Loucy (cell line): Measurements from ENCODE around the gene RMC1.

Source experiments
- H2AFZ ChIP-seq: fragments of 200-600 bp; sonication (generic); 2 replicates; pipeline ENCODE4 v1.6.0; 2016; ENCODE audit warnings: antibody characterized with exemption, mild to moderate bottlenecking, low read length, moderate library complexity
- H3F3A ChIP-seq: fragments of 200-600 bp; 2 replicates; pipeline ENCODE4 v1.6.0; 2016; ENCODE audit warnings: antibody characterized with exemption, low read depth, mild to moderate bottlenecking
- H3K27me3 ChIP-seq: fragments of 200-600 bp; sonication (generic); 2 replicates; pipeline ENCODE4 v1.6.1; 2014; ENCODE audit warnings: low read length, mild to moderate bottlenecking; ENCODE audit not compliant: insufficient read depth, poor library complexity, severe bottlenecking
- H3K36me3 ChIP-seq: fragments of 200-600 bp; sonication (generic); 2 replicates; pipeline ENCODE4 v1.6.1; 2016; ENCODE audit warnings: low read length; ENCODE audit not compliant: insufficient read depth
- H3K4me1 ChIP-seq: fragments of 200-600 bp; sonication (generic); 2 replicates; pipeline ENCODE4 v1.5.1; 2014; ENCODE audit warnings: low read length, mild to moderate bottlenecking; ENCODE audit not compliant: insufficient read depth, poor library complexity, severe bottlenecking
- H3K4me2 ChIP-seq: fragments of 200-600 bp; sonication (generic); 2 replicates; pipeline ENCODE4 v1.6.0; 2014; ENCODE audit warnings: antibody characterized with exemption, low read length, low read depth, mild to moderate bottlenecking; ENCODE audit not compliant: poor library complexity, severe bottlenecking
- H3K4me3 ChIP-seq: fragments of 200-600 bp; sonication (generic); 2 replicates; pipeline ENCODE4 v1.5.1; 2014; ENCODE audit warnings: low read length, mild to moderate bottlenecking, mixed read lengths; ENCODE audit not compliant: poor library complexity, severe bottlenecking
- H3K79me2 ChIP-seq: fragments of 200-600 bp; sonication (generic); 2 replicates; pipeline ENCODE4 v1.6.1; 2014; ENCODE audit warnings: low read length; ENCODE audit not compliant: insufficient read depth
- H3K9ac ChIP-seq: fragments of 200-600 bp; sonication (generic); 2 replicates; pipeline ENCODE4 v1.6.0; 2014; ENCODE audit warnings: mild to moderate bottlenecking, low read depth, low read length, moderate library complexity; ENCODE audit not compliant: poor library complexity, severe bottlenecking
- H3K9me2 ChIP-seq: fragments of 200-600 bp; sonication (generic); replicated peaks from 2 replicates; pipeline ENCODE4 v1.6.1; 2016; ENCODE audit warnings: low read depth, low read length, mixed read lengths
- H3K9me3 ChIP-seq: fragments of 200-600 bp; sonication (generic); 2 replicates; pipeline ENCODE4 v1.6.1; 2014; ENCODE audit warnings: mild to moderate bottlenecking, antibody characterized with exemption, low read length, low read depth; ENCODE audit not compliant: insufficient read depth
- H4K20me1 ChIP-seq: fragments of 200-600 bp; sonication (generic); 2 replicates; pipeline ENCODE4 v1.6.0; 2014; ENCODE audit warnings: antibody characterized with exemption, low read length, mild to moderate bottlenecking; ENCODE audit not compliant: insufficient read depth, poor library complexity, severe bottlenecking
- EZH2phosphoT487 ChIP-seq: fragments of 200-600 bp; IDR thresholded peaks from 2 replicates; pipeline ENCODE4 v1.6.1; 2018; ENCODE audit warnings: antibody characterized with exemption, mild to moderate bottlenecking, moderate library complexity, borderline replicate concordance
- TF ChIP-seq, protein P1 (sequence below): fragments of 200-600 bp; sonication (generic); conservative IDR thresholded peaks from 2 replicates; pipeline ENCODE4 v1.5.1; 2014; ENCODE audit warnings: mild to moderate bottlenecking, antibody characterized with exemption, low read length

RMC1 gene

GRCh38 chr18:23548719-23549118 lies 45.4 kb downstream of the RMC1 start:
- Histone ChIP-seq H3K9ac (no peak overlapping the region), H3K36me3 (peaks cover 75% of the 10 kb centered on the region; the same call in 1 of the 2 replicates), H3F3A (no peaks in the 10 kb centered on the region), H3K4me2 (no peak overlapping the region), H2AFZ (no peak overlapping the region), H4K20me1 (no peaks in the 10 kb centered on the region), H3K9me3 (no peaks in the 10 kb centered on the region), H3K79me2 (no peaks in the 10 kb centered on the region), H3K9me2 (no peaks in the 10 kb centered on the region), H3K27me3 (no peaks in the 10 kb centered on the region), H3K4me3 (no peak overlapping the region), H3K4me1 (no peaks in the 10 kb centered on the region)
- no peak for TF ChIP-seq EZH2phosphoT487
- TF ChIP-seq, protein P1, sequence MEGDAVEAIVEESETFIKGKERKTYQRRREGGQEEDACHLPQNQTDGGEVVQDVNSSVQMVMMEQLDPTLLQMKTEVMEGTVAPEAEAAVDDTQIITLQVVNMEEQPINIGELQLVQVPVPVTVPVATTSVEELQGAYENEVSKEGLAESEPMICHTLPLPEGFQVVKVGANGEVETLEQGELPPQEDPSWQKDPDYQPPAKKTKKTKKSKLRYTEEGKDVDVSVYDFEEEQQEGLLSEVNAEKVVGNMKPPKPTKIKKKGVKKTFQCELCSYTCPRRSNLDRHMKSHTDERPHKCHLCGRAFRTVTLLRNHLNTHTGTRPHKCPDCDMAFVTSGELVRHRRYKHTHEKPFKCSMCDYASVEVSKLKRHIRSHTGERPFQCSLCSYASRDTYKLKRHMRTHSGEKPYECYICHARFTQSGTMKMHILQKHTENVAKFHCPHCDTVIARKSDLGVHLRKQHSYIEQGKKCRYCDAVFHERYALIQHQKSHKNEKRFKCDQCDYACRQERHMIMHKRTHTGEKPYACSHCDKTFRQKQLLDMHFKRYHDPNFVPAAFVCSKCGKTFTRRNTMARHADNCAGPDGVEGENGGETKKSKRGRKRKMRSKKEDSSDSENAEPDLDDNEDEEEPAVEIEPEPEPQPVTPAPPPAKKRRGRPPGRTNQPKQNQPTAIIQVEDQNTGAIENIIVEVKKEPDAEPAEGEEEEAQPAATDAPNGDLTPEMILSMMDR = no peak

DNA sequence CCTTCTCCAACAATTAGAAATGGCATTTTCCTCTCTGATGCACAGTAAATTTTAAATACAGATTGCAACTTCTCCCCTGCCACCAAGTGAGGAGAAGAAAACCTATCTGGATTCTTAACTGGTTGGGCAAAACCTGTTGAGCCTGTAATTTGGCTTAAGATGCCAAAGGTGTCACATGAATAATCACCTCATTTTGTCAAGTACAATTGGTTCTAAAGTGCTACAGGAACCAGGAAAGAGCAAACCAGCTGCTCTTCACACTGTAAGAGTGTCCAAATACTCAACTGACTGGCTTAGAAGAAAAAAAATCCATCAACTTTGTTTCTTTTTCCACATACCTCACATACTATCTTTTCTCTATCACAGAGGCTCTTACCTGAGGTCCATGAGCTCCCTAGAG lies 47.6 kb downstream of the RMC1 start:
- Histone ChIP-seq H3K9ac (no peak overlapping the region), H3K4me2 (no peak overlapping the region), H3K9me2 (no peaks in the 10 kb centered on the region), H2AFZ (no peak overlapping the region), H3K9me3 (no peaks in the 10 kb centered on the region), H3K4me3 (no peak overlapping the region), H3K27me3 (no peaks in the 10 kb centered on the region), H3K79me2 (no peaks in the 10 kb centered on the region), H3K36me3 (peaks cover 76% of the 10 kb centered on the region; the same call in 1 of the 2 replicates), H3F3A (no peaks in the 10 kb centered on the region), H4K20me1 (no peaks in the 10 kb centered on the region), H3K4me1 (no peaks in the 10 kb centered on the region)
- no peak for TF ChIP-seq EZH2phosphoT487
- TF ChIP-seq, protein P1 = no peak

DNA sequence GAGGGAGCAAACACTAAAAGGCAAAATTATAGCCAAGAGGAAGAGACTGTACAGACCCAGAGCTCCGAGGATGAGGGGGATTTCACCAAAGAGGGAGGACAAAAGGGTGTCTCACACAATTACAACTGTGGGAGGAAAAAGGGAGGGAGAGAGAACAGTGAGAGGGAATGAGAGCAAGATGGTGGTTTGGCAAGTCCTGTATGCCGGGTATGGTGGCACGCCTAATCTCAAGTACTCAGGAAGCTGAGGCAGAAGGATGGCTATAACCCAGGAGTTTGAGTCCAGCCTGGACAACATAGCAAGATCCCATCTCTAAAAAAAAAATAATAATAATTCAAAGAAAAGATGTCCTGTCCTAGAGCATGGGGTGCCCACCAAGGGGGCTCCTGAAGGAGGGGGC lies 48.7 kb downstream of the RMC1 start:
- H3K79me2 ChIP-seq = no peaks in the 10 kb centered on the region
- H3K27me3 ChIP-seq = no peaks in the 10 kb centered on the region
- peaks cover 78% of the 10 kb centered on the region; the same call in 1 of the 2 replicates for H3K36me3 ChIP-seq
- H3F3A ChIP-seq = no peaks in the 10 kb centered on the region
- no peak for TF ChIP-seq EZH2phosphoT487
- TF ChIP-seq, protein P1 = no peak
- no peaks in the 10 kb centered on the region for H3K9me2 ChIP-seq
- H3K4me2 ChIP-seq = no peak overlapping the region
- no peak overlapping the region for H3K9ac ChIP-seq
- H3K4me1 ChIP-seq = no peaks in the 10 kb centered on the region
- H2AFZ ChIP-seq = no peak overlapping the region
- H3K9me3 ChIP-seq = no peaks in the 10 kb centered on the region
- no peak overlapping the region for H3K4me3 ChIP-seq
- H4K20me1 ChIP-seq = no peaks in the 10 kb centered on the region
